GM21619 (cell line): Measurements from ENCODE around the gene CYSTM1.

ENCODE experiments used
- ATAC-seq: cut with Tn5 transposase; IDR thresholded peaks from one replicate; pipeline ENCODE4 v1.9.1; 2021; ENCODE audit not compliant: unreplicated experiment

The CYSTM1 gene

GRCh38 chr5:140287801-140288521, 113.0 kb downstream of the CYSTM1 start:
- no peak for ATAC-seq

GRCh38 chr5:140292212-140293036, 117.4 kb downstream of the CYSTM1 start:
- no peak for ATAC-seq
